Gastrocnemius medialis (tissue), 4 donors: ENCODE data around the gene SPSB4. TPM values are rescaled to one million over a fixed set of nuclear protein-coding genes. Genes with fewer than 3 reads are reported as not detected.

Experiments used
- ATAC-seq, 2 donors: fragments of 150-250 bp; one replicate each; pipeline ENCODE4 v1.9.1; 2016
- DNase-seq, 2 donors: peaks; one replicate each; pipeline ENCODE4 v3.0.0-alpha.2; 2019
- H3K27ac ChIP-seq, 4 donors: fragments of 200-600 bp; sonication (generic); 1 replicate in 1 of 4; 2 replicates in 3 of 4; pipeline ENCODE4 v1.5.1; 2016 to 2018; ENCODE audit warnings: mild to moderate bottlenecking in 2 of 4, moderate library complexity in 1 of 4
- H3K27me3 ChIP-seq, 3 donors: fragments of 200-600 bp; sonication (generic) in 2 of 3; 1 replicate in 1 of 3; 2 replicates in 2 of 3; pipeline versions ENCODE4 v1.5.1 to v1.6.0; 2016 to 2019; ENCODE audit warnings: mild to moderate bottlenecking in 1 of 3, moderate library complexity in 1 of 3
- H3K36me3 ChIP-seq, 2 donors: fragments of 200-600 bp; sonication (generic) in 1 of 2; one replicate each; pipeline ENCODE4 v1.5.1; 2017 to 2018
- H3K4me1 ChIP-seq, 2 donors: fragments of 200-600 bp; sonication (generic) in 1 of 2; one replicate each; pipeline ENCODE4 v1.5.1; 2016 to 2017; ENCODE audit warnings: mild to moderate bottlenecking in 2 of 2
- H3K4me3 ChIP-seq, 4 donors: fragments of 200-600 bp; sonication (generic) in 3 of 4; 1 replicate in 1 of 4; 2 replicates in 3 of 4; pipeline ENCODE4 v1.5.1; 2016 to 2019; ENCODE audit warnings: mild to moderate bottlenecking in 2 of 4
- H3K9me3 ChIP-seq, 3 donors: fragments of 200-600 bp; sonication (generic) in 2 of 3; 1 replicate in 1 of 3; 2 replicates in 2 of 3; pipeline ENCODE4 v1.5.1; 2016 to 2019
- POLR2A ChIP-seq, 2 donors: fragments of 450-650 bp; IDR thresholded peaks; one replicate each; pipeline ENCODE4 v1.6.1; 2017; ENCODE audit warnings: antibody characterized with exemption in 2 of 2, mild to moderate bottlenecking in 2 of 2, moderate library complexity in 2 of 2
- in situ Hi-C, 4 donors: fragments of 200-750 bp; cut with MboI; loops; one replicate each; pipeline versions ENCODE4 v1.15.0 to v1.8.0; 2017; ENCODE audit warnings: low sequenced_read_pairs in 4 of 4
- intact Hi-C: fragments of 100-400 bp; cut with DNase I; formaldehyde crosslinking; loops from one replicate; pipeline ENCODE4 v1.15.1; 2023; ENCODE audit warnings: low total_unique reads
- total RNA-seq, 4 donors: library from RNA; depleted of rRNA; stranded (reverse); fragments of >200 nt; gene quantifications; one replicate each; pipeline versions ENCODE4 v1.1.0 to v1.2.3, GENCODE V29; 2016
- TF ChIP-seq, protein P1 (sequence below), 5 experiments: fragments of 450-650 bp in 3 of 5; fragments of 200-600 bp in 2 of 5; sonication (generic) in 2 of 5; IDR thresholded peaks in 4 of 5; conservative IDR thresholded peaks in 1 of 5; 1 replicate in 4 of 5; 2 replicates in 1 of 5; pipeline ENCODE4 v1.5.1; 2016 to 2019; ENCODE audit warnings: antibody characterized with exemption in 5 of 5, mild to moderate bottlenecking in 3 of 5, moderate library complexity in 3 of 5

SPSB4 gene
- total RNA-seq: under 1 TPM in 2 of 4 donors, not detected in 2; 0.35 to 0.81 TPM

- TF ChIP-seq, protein P1, sequence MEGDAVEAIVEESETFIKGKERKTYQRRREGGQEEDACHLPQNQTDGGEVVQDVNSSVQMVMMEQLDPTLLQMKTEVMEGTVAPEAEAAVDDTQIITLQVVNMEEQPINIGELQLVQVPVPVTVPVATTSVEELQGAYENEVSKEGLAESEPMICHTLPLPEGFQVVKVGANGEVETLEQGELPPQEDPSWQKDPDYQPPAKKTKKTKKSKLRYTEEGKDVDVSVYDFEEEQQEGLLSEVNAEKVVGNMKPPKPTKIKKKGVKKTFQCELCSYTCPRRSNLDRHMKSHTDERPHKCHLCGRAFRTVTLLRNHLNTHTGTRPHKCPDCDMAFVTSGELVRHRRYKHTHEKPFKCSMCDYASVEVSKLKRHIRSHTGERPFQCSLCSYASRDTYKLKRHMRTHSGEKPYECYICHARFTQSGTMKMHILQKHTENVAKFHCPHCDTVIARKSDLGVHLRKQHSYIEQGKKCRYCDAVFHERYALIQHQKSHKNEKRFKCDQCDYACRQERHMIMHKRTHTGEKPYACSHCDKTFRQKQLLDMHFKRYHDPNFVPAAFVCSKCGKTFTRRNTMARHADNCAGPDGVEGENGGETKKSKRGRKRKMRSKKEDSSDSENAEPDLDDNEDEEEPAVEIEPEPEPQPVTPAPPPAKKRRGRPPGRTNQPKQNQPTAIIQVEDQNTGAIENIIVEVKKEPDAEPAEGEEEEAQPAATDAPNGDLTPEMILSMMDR (IDR thresholded peaks at IDR 0.05 in 4 of 5, conservative IDR thresholded peaks at IDR 0.05 in 1 of 5): peak; percentile 32 to 67 (median 59)
- peak in 1 of 2 donors; percentile 55 for TF ChIP-seq POLR2A (IDR thresholded peaks at IDR 0.05)
- ATAC-seq: peak; percentile 82 to 89
- H3K36me3 ChIP-seq: no peaks in the 10 kb centered on the region
- intact Hi-C loops: loop anchor here (1.0 to 5.0 kb wide), 3 partner anchors 39 to 58 kb away; no protein-coding TSS in a partner anchor
- peak; percentile 61 to 72 for DNase-seq
- in situ Hi-C loops: no loop called here
- H3K4me1 ChIP-seq: peaks cover 7 to 15% of the 10 kb centered on the region in 2 donors
- H3K4me3 ChIP-seq: peak within 1 kb of the TSS; percentile 57 to 68 (median 64)
- peaks cover 0 to 13% (median 0%) of the 10 kb centered on the region in 3 donors for H3K27me3 ChIP-seq
- H3K9me3 ChIP-seq: no peaks in the 10 kb centered on the region
- H3K27ac ChIP-seq: peak within 1 kb of the TSS in 2 of 4 donors; percentile 65 to 74
Observed at GRCh38 chr3:141050576-141051442, at the start of gene SPSB4. Gene SPSB4 (plus strand): TSS chr3:141051347. CDS start chr3:141066105, 14,758 bp downstream.

DNA sequence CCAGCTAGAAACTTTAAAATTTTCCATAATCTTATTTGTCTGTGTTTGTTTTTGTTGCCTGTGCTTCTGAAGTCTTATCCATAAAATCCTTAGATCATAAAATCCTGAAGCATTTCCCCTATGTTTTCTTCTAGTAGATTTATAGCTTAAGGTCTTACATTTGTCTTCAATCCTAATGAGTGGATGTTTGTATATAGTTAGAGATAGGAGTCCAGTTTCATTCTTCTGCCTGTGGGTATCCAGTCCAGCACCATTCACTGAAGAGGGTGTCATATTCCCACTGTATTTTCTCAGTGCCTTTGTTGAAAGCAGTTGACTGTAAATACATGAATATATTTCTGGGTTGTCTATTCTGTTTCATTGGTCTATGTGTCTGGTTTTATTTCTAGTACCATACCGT is 44.8 kb upstream of the SPSB4 start:
- in situ Hi-C loops: loop anchor here in 1 of 4 donors (10.0 kb wide), 1 partner anchor 98 kb away; no protein-coding TSS in a partner anchor

GRCh38 chr3:141009496-141009895 is 41.7 kb upstream of the SPSB4 start:
- Histone ChIP-seq H3K27ac (no peak overlapping the region), H3K4me1 (peaks cover 0 to 2% of the 10 kb centered on the region in 2 donors), H3K27me3 (no peaks in the 10 kb centered on the region), H3K36me3 (no peaks in the 10 kb centered on the region), H3K9me3 (no peaks in the 10 kb centered on the region), H3K4me3 (no peak overlapping the region)
- intact Hi-C loops (no loop called here), in situ Hi-C loops (loop anchor here in 1 of 4 donors (10.0 kb wide), 1 partner anchor 95 kb away; no protein-coding TSS in a partner anchor)
- TF ChIP-seq POLR2A (IDR thresholded peaks at IDR 0.05): no peak
- TF ChIP-seq, protein P1 (IDR thresholded peaks at IDR 0.05 in 4 of 5, conservative IDR thresholded peaks at IDR 0.05 in 1 of 5): no peak
- ATAC-seq: no peak
- no peak for DNase-seq

More for the DNA sequence above, 44.8 kb upstream of the SPSB4 start:
- H3K4me3 ChIP-seq: no peak overlapping the region
- no peaks in the 10 kb centered on the region for H3K36me3 ChIP-seq
- intact Hi-C loops: no loop called here
- H3K27ac ChIP-seq: no peak overlapping the region
- H3K27me3 ChIP-seq: no peaks in the 10 kb centered on the region
- TF ChIP-seq, protein P1 (IDR thresholded peaks at IDR 0.05 in 4 of 5, conservative IDR thresholded peaks at IDR 0.05 in 1 of 5): no peak
- no peak for TF ChIP-seq POLR2A (IDR thresholded peaks at IDR 0.05)
- no peak for ATAC-seq
- no peaks in the 10 kb centered on the region for H3K9me3 ChIP-seq
- no peaks in the 10 kb centered on the region for H3K4me1 ChIP-seq
- no peak for DNase-seq

DNA sequence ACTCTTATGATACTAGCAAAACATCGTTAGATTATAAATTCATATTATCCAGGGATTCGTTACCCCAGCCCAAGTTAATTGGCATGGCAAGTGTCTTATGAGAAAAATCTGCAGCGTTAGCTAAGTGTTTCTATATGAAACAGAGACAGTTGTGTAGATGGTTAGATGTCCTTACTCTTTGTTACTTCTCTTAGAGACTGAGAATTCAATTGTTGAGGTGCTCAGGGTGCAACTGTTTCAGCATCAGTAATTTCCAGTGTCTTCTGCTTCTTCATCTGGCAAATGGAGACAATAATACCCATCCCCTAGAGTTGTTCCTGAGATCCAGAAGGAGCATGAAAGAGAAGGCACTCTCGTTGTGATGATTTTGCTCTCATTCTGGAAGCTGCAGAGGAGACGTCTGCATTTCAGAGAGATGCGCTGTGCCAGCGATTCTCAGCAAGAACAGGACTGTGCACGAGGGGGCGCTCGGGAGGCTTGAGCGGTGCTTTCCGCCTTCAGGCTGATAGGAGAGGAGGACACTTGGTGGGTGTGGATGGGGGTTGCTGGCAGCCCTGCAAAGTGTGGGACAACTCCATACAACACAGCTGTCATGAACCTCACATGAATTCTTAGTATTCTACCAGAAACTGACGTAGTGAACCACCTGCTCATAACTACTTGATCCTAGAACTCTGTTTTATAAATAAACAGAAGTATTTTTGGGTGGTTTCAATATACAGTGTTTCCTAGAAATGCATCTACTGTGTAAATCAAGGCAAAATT is 39.7 kb upstream of the SPSB4 start:
- H3K27ac ChIP-seq: no peak overlapping the region
- no peaks in the 10 kb centered on the region for H3K36me3 ChIP-seq
- H3K4me1 ChIP-seq: peaks cover 0 to 2% of the 10 kb centered on the region in 2 donors
- DNase-seq (peak; percentile 31 to 63), ATAC-seq (peak; percentile 58 to 75)
- in situ Hi-C loops (loop anchor here in 3 of 4 donors (5.0 to 10.0 kb wide), 3 partner anchors 93 to 181 kb away; no protein-coding TSS in a partner anchor), intact Hi-C loops (loop anchor here (2.0 to 5.0 kb wide), 3 partner anchors 41 to 181 kb away; partner anchors contain the start of gene SPSB4)
- H3K4me3 ChIP-seq: no peak overlapping the region
- no peaks in the 10 kb centered on the region for H3K9me3 ChIP-seq
- TF ChIP-seq POLR2A (IDR thresholded peaks at IDR 0.05): no peak
- TF ChIP-seq, protein P1 (IDR thresholded peaks at IDR 0.05 in 4 of 5, conservative IDR thresholded peaks at IDR 0.05 in 1 of 5): peak; percentile 55 to 84 (median 69)
- H3K27me3 ChIP-seq: no peaks in the 10 kb centered on the region
